Stimulated activated naive CD8-positive, alpha-beta T cell treated with anti-CD3 and anti-CD28 coated beads, Interleukin-15, Interleukin-2, amounts not matched to agents 100 U/mL and 50 U/mL, for 24 hours (primary cell): ENCODE measurements around the gene PACRG.
A peak's percentile ranks its signal among the peaks of the same experiment; 100 is the strongest.
"Not testable (repeated sequence)": the region's sequence is repeated elsewhere in the genome, so short reads cannot be mapped to it uniquely, and the experiment has no call there.

ENCODE experiments used
- ATAC-seq: fragments of 150-1000 bp; cut with Tn5 transposase; one replicate; pipeline ENCODE4 v1.10.0; 2021
- DNase-seq: peaks from one replicate; pipeline ENCODE4 v3.0.0; 2021

Gene PACRG

GRCh38 chr6:162727322-162728182 is at the start of gene PACRG, which contains the start of gene PRKN:
PACRG (plus strand) TSS chr6:162727974.
PRKN (minus strand) TSS chr6:162727766.
- ATAC-seq (peak; percentile 97), DNase-seq (peak; percentile 99)

GRCh38 chr6:162678896-162679295 is 48.9 kb upstream of the PACRG start:
- not testable (repeated sequence) for DNase-seq, ATAC-seq

- DNase-seq (no peak), ATAC-seq (no peak)
Measured at GRCh38 chr6:162679681-162680080, 48.1 kb upstream of the PACRG start.

- no peak for ATAC-seq
- no peak for DNase-seq
Measured at GRCh38 chr6:162680367-162680766, 47.4 kb upstream of the PACRG start.

GRCh38 chr6:162680871-162681270 is 46.9 kb upstream of the PACRG start:
- DNase-seq, result no peak
- no peak for ATAC-seq

GRCh38 chr6:162681447-162681846 is 46.3 kb upstream of the PACRG start:
- no peak for ATAC-seq

GRCh38 chr6:162683135-162683534 is 44.6 kb upstream of the PACRG start:
- no peak for ATAC-seq

More at GRCh38 chr6:162681447-162681846, 46.3 kb upstream of the PACRG start:
- DNase-seq, result no peak

GRCh38 chr6:162684052-162684451 is 43.7 kb upstream of the PACRG start:
- DNase-seq, result no peak
- ATAC-seq, result no peak

More at GRCh38 chr6:162683135-162683534, 44.6 kb upstream of the PACRG start:
- DNase-seq, result no peak

- ATAC-seq (no peak), DNase-seq (no peak)
Measured at GRCh38 chr6:162684961-162685360, 42.8 kb upstream of the PACRG start.

- ATAC-seq (no peak), DNase-seq (no peak)
Measured at GRCh38 chr6:162685586-162685985, 42.2 kb upstream of the PACRG start.

GRCh38 chr6:162688751-162689345 is 38.9 kb upstream of the PACRG start:
- no peak for ATAC-seq

GRCh38 chr6:162690158-162690557 is 37.6 kb upstream of the PACRG start:
- DNase-seq (no peak), ATAC-seq (no peak)

More at GRCh38 chr6:162688751-162689345, 38.9 kb upstream of the PACRG start:
- no peak for DNase-seq

- DNase-seq, result no peak
- no peak for ATAC-seq
Measured at GRCh38 chr6:162697872-162698403, 29.8 kb upstream of the PACRG start.

- DNase-seq, result no peak
- ATAC-seq, result no peak
Measured at GRCh38 chr6:162698440-162698839, 29.3 kb upstream of the PACRG start.

GRCh38 chr6:162699961-162700360 is 27.8 kb upstream of the PACRG start:
- no peak for DNase-seq

GRCh38 chr6:162700966-162701365 is 26.8 kb upstream of the PACRG start:
- ATAC-seq, result no peak
- DNase-seq, result no peak

More at GRCh38 chr6:162699961-162700360, 27.8 kb upstream of the PACRG start:
- ATAC-seq, result no peak

- no peak for DNase-seq
- no peak for ATAC-seq
Measured at GRCh38 chr6:162701551-162701950, 26.2 kb upstream of the PACRG start.

GRCh38 chr6:162702446-162702845 is 25.3 kb upstream of the PACRG start:
- ATAC-seq, result no peak
- no peak for DNase-seq

- ATAC-seq (no peak), DNase-seq (no peak)
Measured at GRCh38 chr6:162704001-162704400, 23.8 kb upstream of the PACRG start.

- no peak for DNase-seq
Measured at GRCh38 chr6:162705736-162706135, 22.0 kb upstream of the PACRG start.

GRCh38 chr6:162706232-162706631 is 21.5 kb upstream of the PACRG start:
- ATAC-seq (no peak), DNase-seq (no peak)

More at GRCh38 chr6:162705736-162706135, 22.0 kb upstream of the PACRG start:
- no peak for ATAC-seq

- DNase-seq (no peak), ATAC-seq (no peak)
Measured at GRCh38 chr6:162708971-162709370, 18.8 kb upstream of the PACRG start.

GRCh38 chr6:162709431-162709830 is 18.3 kb upstream of the PACRG start:
- no peak for ATAC-seq

More at GRCh38 chr6:162709431-162709830, 18.3 kb upstream of the PACRG start:
- DNase-seq, result no peak
